ENCODE results near the gene SPATS2L. TPM values are rescaled to one million over a fixed set of nuclear protein-coding genes. Genes with fewer than 3 reads are reported as not detected.

The SPATS2L gene
- total RNA-seq, 4 donors from 2014 or later, result 33.4 to 236 (median 159) TPM

DNA sequence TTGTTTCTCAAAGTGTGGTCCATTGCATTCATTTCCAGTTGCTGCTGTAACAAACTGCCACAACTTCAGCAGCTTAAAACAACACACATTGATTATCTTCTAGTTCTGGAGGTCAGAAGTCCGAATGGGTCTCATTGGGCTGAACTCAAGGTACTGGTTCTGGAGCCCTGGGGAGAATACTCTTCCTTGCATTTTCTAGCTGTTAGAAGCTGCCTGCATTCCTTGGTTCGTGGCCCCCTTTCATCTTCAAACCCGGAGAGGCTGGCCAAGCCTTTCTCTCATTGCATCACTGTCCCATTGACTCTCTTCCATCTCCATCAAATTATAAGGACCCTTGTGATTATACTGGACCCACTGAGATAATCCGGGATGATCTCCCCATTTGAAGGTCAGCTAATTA lies 98.1 kb downstream of the SPATS2L start:
- peaks cover 26 to 50% (median 46%) of the 10 kb centered on the region in 4 donors for H3K4me1 ChIP-seq

GRCh38 chr2:200405599-200406298 lies 99.3 kb downstream of the SPATS2L start:
- H3K9me3 ChIP-seq, result no peaks in the 10 kb centered on the region
- intact Hi-C loops (cut with DNase I; ENCODE audit: low total_unique reads), result no loop called here
- H3K4me1 ChIP-seq, result peaks cover 26 to 50% (median 46%) of the 10 kb centered on the region in 4 donors
- 7 to 13% methylated on average over 1 of the region's 1 CpG for WGBS, 2 donors (ENCODE audit: low coverage in 1 of 2)
- H3K36me3 ChIP-seq, result no peaks in the 10 kb centered on the region
- TF ChIP-seq EP300 (IDR thresholded peaks at IDR 0.05; ENCODE audit: low read depth) (peak; percentile 44), POLR2AphosphoS5 (IDR thresholded peaks at IDR 0.05) (peak; percentile 11 to 80 (median 66)), POLR2A (IDR thresholded peaks at IDR 0.05) (no peak)
- peak; percentile 21 for DNase-seq
- peak overlapping the region; percentile 79 to 87 (median 84) for H3K27ac ChIP-seq
- H3K4me3 ChIP-seq, result no peak overlapping the region
- H3K27me3 ChIP-seq, result no peaks in the 10 kb centered on the region
- in situ Hi-C loops (cut with MboI; ENCODE audit: low pct_ligation_motif_present in 1 of 4, low pct_unique_long_range_greater_than_20kb in 1 of 4, low sequenced_read_pairs in 3 of 4), result loop anchor here in 1 of 4 donors (25.0 kb wide), 1 partner anchor 93 kb away; the partner anchor contains the start of gene SPATS2L

More for the DNA sequence above, 98.1 kb downstream of the SPATS2L start:
- intact Hi-C loops (cut with DNase I; ENCODE audit: low total_unique reads), result no loop called here
- DNase-seq, result no peak
- Histone ChIP-seq H3K4me3 (no peak overlapping the region), H3K36me3 (no peaks in the 10 kb centered on the region), H3K27me3 (no peaks in the 10 kb centered on the region), H3K27ac (peak overlapping the region; percentile 79 to 87 (median 84)), H3K9me3 (no peaks in the 10 kb centered on the region)
- in situ Hi-C loops (cut with MboI; ENCODE audit: low pct_ligation_motif_present in 1 of 4, low pct_unique_long_range_greater_than_20kb in 1 of 4, low sequenced_read_pairs in 3 of 4), result loop anchor here in 1 of 4 donors (25.0 kb wide), 1 partner anchor 92 kb away; the partner anchor contains the start of gene SPATS2L
- WGBS, 2 donors (ENCODE audit: low coverage in 1 of 2), result 87 to 94% methylated on average over 3 to 4 of the region's 4 CpGs
- TF ChIP-seq EP300 (IDR thresholded peaks at IDR 0.05; ENCODE audit: low read depth), result no peak
- TF ChIP-seq, protein P1, sequence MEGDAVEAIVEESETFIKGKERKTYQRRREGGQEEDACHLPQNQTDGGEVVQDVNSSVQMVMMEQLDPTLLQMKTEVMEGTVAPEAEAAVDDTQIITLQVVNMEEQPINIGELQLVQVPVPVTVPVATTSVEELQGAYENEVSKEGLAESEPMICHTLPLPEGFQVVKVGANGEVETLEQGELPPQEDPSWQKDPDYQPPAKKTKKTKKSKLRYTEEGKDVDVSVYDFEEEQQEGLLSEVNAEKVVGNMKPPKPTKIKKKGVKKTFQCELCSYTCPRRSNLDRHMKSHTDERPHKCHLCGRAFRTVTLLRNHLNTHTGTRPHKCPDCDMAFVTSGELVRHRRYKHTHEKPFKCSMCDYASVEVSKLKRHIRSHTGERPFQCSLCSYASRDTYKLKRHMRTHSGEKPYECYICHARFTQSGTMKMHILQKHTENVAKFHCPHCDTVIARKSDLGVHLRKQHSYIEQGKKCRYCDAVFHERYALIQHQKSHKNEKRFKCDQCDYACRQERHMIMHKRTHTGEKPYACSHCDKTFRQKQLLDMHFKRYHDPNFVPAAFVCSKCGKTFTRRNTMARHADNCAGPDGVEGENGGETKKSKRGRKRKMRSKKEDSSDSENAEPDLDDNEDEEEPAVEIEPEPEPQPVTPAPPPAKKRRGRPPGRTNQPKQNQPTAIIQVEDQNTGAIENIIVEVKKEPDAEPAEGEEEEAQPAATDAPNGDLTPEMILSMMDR (IDR thresholded peaks at IDR 0.05), result no peak
- no peak for TF ChIP-seq POLR2AphosphoS5 (IDR thresholded peaks at IDR 0.05)
- TF ChIP-seq POLR2A (IDR thresholded peaks at IDR 0.05), result no peak

GRCh38 chr2:200406379-200406778 lies 99.9 kb downstream of the SPATS2L start:
- in situ Hi-C loops (cut with MboI; ENCODE audit: low pct_ligation_motif_present in 1 of 4, low pct_unique_long_range_greater_than_20kb in 1 of 4, low sequenced_read_pairs in 3 of 4) (loop anchor here in 1 of 4 donors (25.0 kb wide), 1 partner anchor 94 kb away; the partner anchor contains the start of gene SPATS2L), intact Hi-C loops (cut with DNase I; ENCODE audit: low total_unique reads) (no loop called here)
- H3K9me3 ChIP-seq, result no peaks in the 10 kb centered on the region
- H3K4me3 ChIP-seq, result no peak overlapping the region
- no peaks in the 10 kb centered on the region for H3K27me3 ChIP-seq
- H3K36me3 ChIP-seq, result no peaks in the 10 kb centered on the region
- no peak for DNase-seq
- H3K27ac ChIP-seq, result peak overlapping the region; percentile 79 to 87 (median 84)
- H3K4me1 ChIP-seq, result peaks cover 26 to 50% (median 46%) of the 10 kb centered on the region in 4 donors
- WGBS, 2 donors (ENCODE audit: low coverage in 1 of 2), result 19 to 22% methylated on average over 2 of the region's 2 CpGs
- TF ChIP-seq EP300 (IDR thresholded peaks at IDR 0.05; ENCODE audit: low read depth) (no peak), POLR2AphosphoS5 (IDR thresholded peaks at IDR 0.05) (no peak), POLR2A (IDR thresholded peaks at IDR 0.05) (no peak)
- TF ChIP-seq, protein P1 (IDR thresholded peaks at IDR 0.05), result no peak

- intact Hi-C loops (cut with DNase I; ENCODE audit: low total_unique reads) (no loop called here), in situ Hi-C loops (cut with MboI; ENCODE audit: low pct_ligation_motif_present in 1 of 4, low pct_unique_long_range_greater_than_20kb in 1 of 4, low sequenced_read_pairs in 3 of 4) (loop anchor here in 1 of 4 donors (25.0 kb wide), 1 partner anchor 96 kb away; the partner anchor contains the start of gene SPATS2L)
- H3K27ac ChIP-seq, result peak overlapping the region; percentile 54 to 83 (median 75)
- peak; percentile 47 for DNase-seq
- TF ChIP-seq, protein P1 (IDR thresholded peaks at IDR 0.05), result no peak
- TF ChIP-seq POLR2AphosphoS5 (IDR thresholded peaks at IDR 0.05), result peak in 2 of 3 donors; percentile 18 to 19
- 58 to 66% methylated on average over 5 to 19 of the region's 19 CpGs for WGBS, 2 donors (ENCODE audit: low coverage in 1 of 2)
- no peaks in the 10 kb centered on the region for H3K36me3 ChIP-seq
- no peaks in the 10 kb centered on the region for H3K27me3 ChIP-seq
- peaks cover 26 to 50% (median 46%) of the 10 kb centered on the region in 4 donors for H3K4me1 ChIP-seq
- no peaks in the 10 kb centered on the region for H3K9me3 ChIP-seq
- H3K4me3 ChIP-seq, result no peak overlapping the region
Observed at GRCh38 chr2:200408428-200409316, 102.2 kb downstream of the SPATS2L start.
